Immature natural killer cell (primary cell): ENCODE data around the gene NFE2. TPM values are rescaled to one million over a fixed set of nuclear protein-coding genes. Genes with fewer than 3 reads are reported as not detected.
"Not testable (repeated sequence)": the region's sequence is repeated elsewhere in the genome, so short reads cannot be mapped to it uniquely, and the experiment has no call there.

Experiments used
- DNase-seq, 3 donors: peaks; one replicate each; pipeline ENCODE4 v3.0.0; 2022; ENCODE audit warnings: mixed read lengths in 1 of 3
- H3K27ac Mint-ChIP-seq, 6 donors: one replicate each; pipeline ENCODE4 v1.8.0; 2020; ENCODE audit warnings: mixed read lengths in 6 of 6, mild to moderate bottlenecking in 5 of 6, inconsistent platforms in 4 of 6, moderate library complexity in 3 of 6
- H3K27me3 Mint-ChIP-seq, 3 donors: one replicate each; pipeline ENCODE4 v1.8.0; 2020 to 2021; ENCODE audit warnings: low read depth in 3 of 3, mild to moderate bottlenecking in 3 of 3, mixed read lengths in 3 of 3, moderate library complexity in 3 of 3, inconsistent platforms in 1 of 3
- H3K36me3 Mint-ChIP-seq, 3 donors: one replicate each; pipeline ENCODE4 v1.8.0; 2020; ENCODE audit warnings: mixed read lengths in 3 of 3, inconsistent platforms in 2 of 3, mild to moderate bottlenecking in 2 of 3
- H3K4me1 Mint-ChIP-seq, 2 donors: one replicate each; pipeline ENCODE4 v1.8.0; 2020; ENCODE audit warnings: inconsistent platforms in 2 of 2, mild to moderate bottlenecking in 2 of 2, mixed read lengths in 2 of 2, moderate library complexity in 1 of 2
- H3K4me3 Mint-ChIP-seq, 5 donors: one replicate each; pipeline ENCODE4 v1.8.0; 2020; ENCODE audit warnings: mild to moderate bottlenecking in 5 of 5, mixed read lengths in 5 of 5, inconsistent platforms in 3 of 5, moderate library complexity in 3 of 5
- H3K9me3 Mint-ChIP-seq, 6 donors: one replicate each; pipeline ENCODE4 v1.8.0; 2020; ENCODE audit warnings: mild to moderate bottlenecking in 6 of 6, mixed read lengths in 6 of 6, inconsistent platforms in 4 of 6, moderate library complexity in 3 of 6
- polyA plus RNA-seq, 3 donors: library from polyadenylated mRNA; unstranded; fragments of 300-500 nt; fragmentation: Illumina TruSeq; gene quantifications; one replicate each; pipeline ENCODE4 v1.2.3, GENCODE V29; 2021

The NFE2 gene
- polyA plus RNA-seq, 3 donors from 2014 or later, result 1.6 to 3.6 (median 2.0) TPM

- peak overlapping the region in 4 of 5 donors; percentile 16 to 80 (median 56) for H3K4me3 Mint-ChIP-seq
Measured at GRCh38 chr12:54284070-54284780, 16.6 kb downstream of the NFE2 start.

GRCh38 chr12:54282949-54283593, 17.7 kb downstream of the NFE2 start:
- Mint-ChIP-seq H3K4me3 (no peak overlapping the region), H3K27me3 (peaks cover 4 to 17% (median 14%) of the 10 kb centered on the region in 3 donors), H3K4me1 (peaks cover 0 to 2% of the 10 kb centered on the region in 2 donors), H3K27ac (peak overlapping the region in 2 of 6 donors; percentile 86 to 92), H3K36me3 (peaks cover 25 to 62% (median 37%) of the 10 kb centered on the region in 3 donors), H3K9me3 (no peaks in the 10 kb centered on the region)
- no peak for DNase-seq

More at GRCh38 chr12:54284070-54284780, 16.6 kb downstream of the NFE2 start:
- H3K4me1 Mint-ChIP-seq, DNase-seq, H3K9me3 Mint-ChIP-seq: not testable (repeated sequence)
- H3K36me3 Mint-ChIP-seq, result peaks cover 25 to 65% (median 37%) of the 10 kb centered on the region in 3 donors
- peak overlapping the region in 4 of 6 donors; percentile 31 to 92 (median 81) for H3K27ac Mint-ChIP-seq
- H3K27me3 Mint-ChIP-seq, result peaks cover 4 to 19% (median 14%) of the 10 kb centered on the region in 3 donors

GRCh38 chr12:54281694-54282093, 19.1 kb downstream of the NFE2 start:
- not testable (repeated sequence) for H3K27ac Mint-ChIP-seq, H3K9me3 Mint-ChIP-seq, DNase-seq, H3K4me3 Mint-ChIP-seq, H3K4me1 Mint-ChIP-seq
- H3K36me3 Mint-ChIP-seq, result peaks cover 25 to 48% (median 31%) of the 10 kb centered on the region in 3 donors
- peaks cover 4 to 17% (median 9%) of the 10 kb centered on the region in 3 donors for H3K27me3 Mint-ChIP-seq

DNA sequence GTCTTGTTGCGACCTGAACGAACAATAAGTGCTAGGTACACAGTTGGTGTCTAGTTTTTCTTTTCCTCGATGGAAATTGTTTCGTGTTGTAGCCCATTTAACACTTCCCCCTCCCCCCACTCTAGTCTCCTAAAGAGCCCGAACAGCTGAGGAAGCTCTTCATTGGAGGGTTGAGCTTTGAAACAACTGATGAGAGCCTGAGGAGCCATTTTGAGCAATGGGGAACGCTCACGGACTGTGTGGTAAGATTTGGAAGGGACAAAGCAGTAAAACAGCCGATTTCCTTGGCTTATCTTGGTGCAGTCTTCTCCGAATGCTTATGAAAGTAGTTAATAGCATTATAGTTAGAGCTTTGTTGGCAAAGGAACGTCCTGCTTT, 19.6 kb downstream of the NFE2 start:
- DNase-seq, H3K4me3 Mint-ChIP-seq, H3K27ac Mint-ChIP-seq, H3K4me1 Mint-ChIP-seq, H3K9me3 Mint-ChIP-seq: not testable (repeated sequence)
- peaks cover 25 to 44% (median 31%) of the 10 kb centered on the region in 3 donors for H3K36me3 Mint-ChIP-seq
- H3K27me3 Mint-ChIP-seq, result peaks cover 4 to 14% (median 9%) of the 10 kb centered on the region in 3 donors

GRCh38 chr12:54280468-54281260, 20.2 kb downstream of the NFE2 start, which contains the start of gene HNRNPA1:
HNRNPA1 (plus strand) TSS chr12:54280726; CDS start chr12:54280808, 82 bp downstream.
- H3K4me1 Mint-ChIP-seq, result peaks cover 3 to 9% of the 10 kb centered on the region in 2 donors
- no peaks in the 10 kb centered on the region for H3K9me3 Mint-ChIP-seq
- no peak within 1 kb of the TSS for H3K4me3 Mint-ChIP-seq
- H3K27me3 Mint-ChIP-seq, result peaks cover 4 to 14% (median 9%) of the 10 kb centered on the region in 3 donors
- H3K27ac Mint-ChIP-seq, result no peak within 1 kb of the TSS
- DNase-seq, result peak; percentile 98 to 99 (median 99)
- peaks cover 25 to 38% (median 27%) of the 10 kb centered on the region in 3 donors for H3K36me3 Mint-ChIP-seq

GRCh38 chr12:54279632-54280467, 21.0 kb downstream of the NFE2 start, which contains the start of gene CBX5:
CBX5 (minus strand) TSS chr12:54280122; CDS start chr12:54257650, 22,472 bp downstream.
- Mint-ChIP-seq H3K4me1 (peaks cover 3 to 9% of the 10 kb centered on the region in 2 donors), H3K36me3 (peaks cover 25 to 31% (median 27%) of the 10 kb centered on the region in 3 donors), H3K27me3 (peaks cover 4 to 14% (median 10%) of the 10 kb centered on the region in 3 donors), H3K4me3 (no peak within 1 kb of the TSS), H3K27ac (no peak within 1 kb of the TSS), H3K9me3 (no peaks in the 10 kb centered on the region)
- peak; percentile 100 for DNase-seq

DNA sequence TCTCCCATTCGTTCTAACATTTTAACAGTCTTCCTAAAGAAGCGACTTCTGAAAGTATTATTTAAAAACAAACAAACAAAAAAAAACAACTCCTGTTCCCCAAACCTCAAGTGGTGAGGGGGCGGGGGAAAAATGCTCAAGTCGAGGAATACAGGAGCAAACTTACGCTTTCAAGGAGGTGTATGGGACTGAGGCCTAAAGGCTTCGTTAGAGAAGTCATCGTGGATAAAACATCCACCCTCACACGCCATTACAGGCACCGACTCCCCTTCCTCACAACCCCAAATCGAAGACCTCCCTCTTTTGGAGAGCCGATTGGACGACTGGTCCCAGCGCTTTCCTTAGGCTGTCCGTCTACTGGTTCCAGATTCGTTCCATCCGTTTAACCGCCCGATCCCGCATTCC, 21.6 kb downstream of the NFE2 start:
- Mint-ChIP-seq H3K36me3 (peaks cover 19 to 27% (median 25%) of the 10 kb centered on the region in 3 donors), H3K27me3 (peaks cover 4 to 14% (median 10%) of the 10 kb centered on the region in 3 donors), H3K4me3 (no peak overlapping the region), H3K9me3 (no peaks in the 10 kb centered on the region), H3K4me1 (peaks cover 3 to 9% of the 10 kb centered on the region in 2 donors), H3K27ac (no peak overlapping the region)
- no peak for DNase-seq

- Mint-ChIP-seq H3K9me3 (no peaks in the 10 kb centered on the region), H3K27ac (peak overlapping the region in 2 of 6 donors; percentile 25 to 85), H3K27me3 (peaks cover 4 to 8% (median 4%) of the 10 kb centered on the region in 3 donors), H3K4me3 (peak overlapping the region in 1 of 5 donors; percentile 3), H3K4me1 (peaks cover 3 to 9% of the 10 kb centered on the region in 2 donors), H3K36me3 (peaks cover 13 to 23% (median 13%) of the 10 kb centered on the region in 3 donors)
- DNase-seq, result no peak
Measured at GRCh38 chr12:54277823-54278276, 23.0 kb downstream of the NFE2 start.

DNA sequence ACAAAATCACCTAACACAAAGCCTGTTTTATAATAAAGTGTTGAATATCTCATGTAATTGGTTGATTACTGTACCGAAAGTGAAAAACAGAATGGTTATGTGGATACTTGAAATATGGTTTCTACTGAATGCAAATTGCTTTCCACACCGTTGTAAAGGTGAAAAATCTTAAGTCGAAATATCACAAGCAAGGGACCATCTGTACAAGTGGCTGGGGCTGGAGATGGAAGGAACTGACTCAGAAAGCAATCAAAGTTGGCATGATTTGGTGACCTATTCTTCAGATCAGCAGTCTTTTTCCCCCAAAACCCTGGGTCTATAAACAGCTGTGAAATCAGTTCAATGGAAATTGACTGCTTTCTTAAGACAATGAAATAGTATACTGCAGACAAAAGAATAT, 24.4 kb downstream of the NFE2 start:
- no peak overlapping the region for H3K4me3 Mint-ChIP-seq
- H3K27me3 Mint-ChIP-seq, result peaks cover 0 to 1% (median 0%) of the 10 kb centered on the region in 3 donors
- H3K36me3 Mint-ChIP-seq, result peaks cover 2 to 8% (median 2%) of the 10 kb centered on the region in 3 donors
- no peaks in the 10 kb centered on the region for H3K9me3 Mint-ChIP-seq
- DNase-seq, result no peak
- peaks cover 3 to 9% of the 10 kb centered on the region in 2 donors for H3K4me1 Mint-ChIP-seq
- H3K27ac Mint-ChIP-seq, result peak overlapping the region in 4 of 6 donors; percentile 19 to 55 (median 44)

GRCh38 chr12:54273981-54274380, 26.8 kb downstream of the NFE2 start:
- H3K36me3 Mint-ChIP-seq, result peaks cover 0 to 6% (median 0%) of the 10 kb centered on the region in 3 donors
- no peaks in the 10 kb centered on the region for H3K9me3 Mint-ChIP-seq
- H3K4me3 Mint-ChIP-seq, result no peak overlapping the region
- peaks cover 0 to 1% (median 0%) of the 10 kb centered on the region in 3 donors for H3K27me3 Mint-ChIP-seq
- no peak for DNase-seq
- H3K4me1 Mint-ChIP-seq, result peaks cover 3 to 9% of the 10 kb centered on the region in 2 donors
- no peak overlapping the region for H3K27ac Mint-ChIP-seq

DNA sequence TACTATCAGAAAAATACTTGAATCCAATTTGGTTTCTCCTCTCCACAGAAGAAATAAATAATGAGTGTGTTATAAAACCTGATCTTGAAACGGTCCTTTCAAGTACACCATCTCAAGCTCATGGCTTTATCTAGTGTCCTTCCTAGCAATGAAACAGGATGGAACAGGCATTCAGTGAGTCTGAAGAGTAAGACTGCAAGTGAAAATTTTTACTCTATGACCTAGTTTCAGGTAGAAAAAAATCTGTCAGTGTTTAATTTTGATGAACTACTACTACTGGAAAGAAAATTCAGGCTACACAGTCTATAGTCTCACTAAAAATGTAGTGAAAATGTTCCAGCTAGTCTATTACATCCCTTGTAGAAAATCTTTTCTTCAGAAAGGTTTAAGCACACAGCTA, 28.6 kb downstream of the NFE2 start:
- Mint-ChIP-seq H3K9me3 (no peaks in the 10 kb centered on the region), H3K27ac (no peak overlapping the region), H3K36me3 (peaks cover 0 to 6% (median 0%) of the 10 kb centered on the region in 3 donors), H3K4me1 (peaks cover 3 to 9% of the 10 kb centered on the region in 2 donors), H3K27me3 (peaks cover 0 to 1% (median 0%) of the 10 kb centered on the region in 3 donors), H3K4me3 (no peak overlapping the region)
- no peak for DNase-seq

DNA sequence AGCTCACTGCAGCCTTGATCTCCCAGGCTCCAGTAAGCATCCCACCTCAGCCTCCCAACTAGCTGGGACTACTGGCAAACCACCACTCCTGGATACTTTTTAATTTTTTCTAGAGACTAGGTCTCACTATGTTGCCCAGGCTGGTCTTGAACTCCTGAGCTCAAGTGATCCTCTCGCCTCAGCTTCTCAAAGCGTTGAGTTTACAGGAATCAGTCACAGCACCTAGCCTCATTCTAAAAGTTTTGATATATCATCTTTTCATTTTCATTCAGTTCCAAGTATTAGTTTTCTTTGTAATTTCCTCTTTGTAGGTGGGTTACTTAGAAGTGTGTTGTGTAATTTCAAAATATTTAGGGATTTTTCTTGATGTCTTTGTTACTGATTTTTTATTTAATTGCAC, 30.5 kb downstream of the NFE2 start:
- Mint-ChIP-seq H3K4me3 (no peak overlapping the region), H3K27me3 (no peaks in the 10 kb centered on the region), H3K36me3 (peaks cover 0 to 6% (median 0%) of the 10 kb centered on the region in 3 donors), H3K27ac (peak overlapping the region in 1 of 6 donors; percentile 37), H3K4me1 (no peaks in the 10 kb centered on the region), H3K9me3 (no peaks in the 10 kb centered on the region)
- DNase-seq, result no peak
